MM.1S (cell line): ENCODE results near the gene CHSY1.

Source experiments
- CTCF ChIP-seq: fragments of 300-600 bp; sonication (generic); IDR thresholded peaks from 2 replicates; pipeline ENCODE4 v1.5.1; 2016; ENCODE audit warnings: antibody characterized with exemption, low read length, mixed read lengths
- EZH2 ChIP-seq: fragments of 300-600 bp; sonication (generic); optimal IDR thresholded peaks from 2 replicates; pipeline ENCODE3; 2017; ENCODE audit warnings: low read depth, mild to moderate bottlenecking, antibody characterized with exemption, low read length, mixed read lengths
- EZH2phosphoT487 ChIP-seq: fragments of 300-600 bp; sonication (generic); IDR thresholded peaks from 2 replicates; pipeline ENCODE4 v1.6.1; 2018; ENCODE audit warnings: antibody characterized with exemption, low read length

GRCh38 chr15:101147181-101147580, 104.7 kb downstream of the CHSY1 start:
- TF ChIP-seq CTCF (no peak), EZH2 (no peak), EZH2phosphoT487 (no peak)
